Fibroblast of lung (primary cell): Measurements from ENCODE around the gene SPATA20. TPM values are rescaled to one million over a fixed set of nuclear protein-coding genes. Genes with fewer than 3 reads are reported as not detected.
A peak's percentile ranks its signal among the peaks of the same experiment; 100 is the strongest.

ENCODE experiments used
- DNase-seq, 2 donors: peaks; one replicate each; pipeline versions ENCODE4 v3.0.0 to v3.0.0-alpha.2; 2010; ENCODE audit warnings: low read depth in 2 of 2
- H2AFZ ChIP-seq: 2 replicates; pipeline ENCODE4 v1.5.1; 2012; ENCODE audit warnings: low read length, control low read depth, inconsistent platforms
- H3K27ac ChIP-seq: 2 replicates; pipeline ENCODE4 v1.5.1; 2011; ENCODE audit warnings: low read length, control low read depth; ENCODE audit not compliant: insufficient read depth
- H3K27me3 ChIP-seq: 2 replicates; pipeline ENCODE4 v1.5.1; 2011; ENCODE audit warnings: mild to moderate bottlenecking, low read length; ENCODE audit not compliant: control insufficient read depth, insufficient read depth
- H3K36me3 ChIP-seq: 2 replicates; pipeline ENCODE4 v1.5.1; 2011; ENCODE audit warnings: low read length; ENCODE audit not compliant: control insufficient read depth, insufficient read depth
- H3K4me1 ChIP-seq: 2 replicates; pipeline ENCODE4 v1.5.1; 2011; ENCODE audit warnings: low read length; ENCODE audit not compliant: control insufficient read depth, insufficient read depth; ENCODE audit errors: extremely low read depth
- H3K4me2 ChIP-seq: 2 replicates; pipeline ENCODE4 v1.5.1; 2011; ENCODE audit warnings: low read length, control low read depth; ENCODE audit not compliant: insufficient read depth; ENCODE audit errors: extremely low read depth
- H3K4me3 ChIP-seq, 4 experiments: fragments of 200-600 bp in 1 of 4; sonication (generic) in 1 of 4; replicated peaks in 1 of 4; 2 replicates each; pipeline ENCODE4 v1.5.1; 2011 to 2016; ENCODE audit warnings: low read length in 4 of 4, low read depth in 3 of 4, mild to moderate bottlenecking in 3 of 4, control low read depth in 2 of 4, inconsistent platforms in 1 of 4, mixed read lengths in 1 of 4; ENCODE audit not compliant: insufficient read depth in 1 of 4; ENCODE audit errors: control extremely low read depth in 1 of 4
- H3K79me2 ChIP-seq: 2 replicates; pipeline ENCODE4 v1.5.1; 2012; ENCODE audit warnings: mild to moderate bottlenecking, low read length, inconsistent platforms; ENCODE audit not compliant: control insufficient read depth, insufficient read depth
- H3K9ac ChIP-seq: 2 replicates; pipeline ENCODE4 v1.5.1; 2011; ENCODE audit warnings: mild to moderate bottlenecking, low read length, control low read depth; ENCODE audit not compliant: insufficient read depth
- H3K9me3 ChIP-seq: 2 replicates; pipeline ENCODE4 v1.5.1; 2012; ENCODE audit warnings: low read depth, low read length; ENCODE audit not compliant: control insufficient read depth, insufficient read depth
- H4K20me1 ChIP-seq: 2 replicates; pipeline ENCODE4 v1.5.1; 2011; ENCODE audit warnings: low read length; ENCODE audit not compliant: control insufficient read depth, insufficient read depth; ENCODE audit errors: extremely low read depth
- EZH2 ChIP-seq: IDR thresholded peaks from 2 replicates; pipeline ENCODE4 v1.5.1; 2012; ENCODE audit warnings: low read length, control low read depth, mild to moderate bottlenecking; ENCODE audit errors: missing control alignments
- polyA plus RNA-seq, 2 donors: library from polyadenylated mRNA; depleted of rRNA in 1 of 2; stranded (reverse) in 1 of 2; unstranded in 1 of 2; fragments of >200 nt; gene quantifications; 2 replicates each; pipeline ENCODE4 v1.2.1, GENCODE V29; 2011 to 2012; ENCODE audit warnings: missing spikeins in 1 of 2
- total RNA-seq: library from RNA; depleted of rRNA; stranded (reverse); fragments of >200 nt; gene quantifications from 2 replicates; pipeline ENCODE4 v1.2.1, GENCODE V29; 2014
- TF ChIP-seq, protein P1 (sequence below), 2 donors: IDR thresholded peaks in 1 of 2; conservative IDR thresholded peaks in 1 of 2; 1 replicate in 1 of 2; 2 replicates in 1 of 2; pipeline ENCODE4 v1.5.1; 2011 to 2012; ENCODE audit warnings: low read length in 2 of 2, control low read depth in 1 of 2, inconsistent platforms in 1 of 2, low read depth in 1 of 2, mild to moderate bottlenecking in 1 of 2

The SPATA20 gene
- total and polyA plus RNA-seq, 2 donors (not counting 1 experiment from before 2014, with no cell fraction given) = 21.6 to 119 TPM

DNA sequence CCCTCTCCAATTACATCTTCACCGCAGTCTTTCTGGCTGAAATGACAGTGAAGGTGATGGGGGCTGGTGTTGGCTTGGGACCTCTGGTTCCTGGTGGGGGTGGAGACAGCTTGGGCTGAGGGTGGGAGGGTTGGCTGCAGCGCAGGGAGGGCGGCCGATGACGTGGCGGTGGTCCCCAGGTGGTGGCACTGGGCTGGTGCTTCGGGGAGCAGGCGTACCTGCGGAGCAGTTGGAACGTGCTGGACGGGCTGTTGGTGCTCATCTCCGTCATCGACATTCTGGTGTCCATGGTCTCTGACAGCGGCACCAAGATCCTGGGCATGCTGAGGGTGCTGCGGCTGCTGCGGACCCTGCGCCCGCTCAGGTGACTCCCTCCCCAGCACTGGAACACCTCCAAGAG is 55.9 kb downstream of the SPATA20 start:
- H3K79me2 ChIP-seq = no peaks in the 10 kb centered on the region
- H3K36me3 ChIP-seq = no peaks in the 10 kb centered on the region
- H2AFZ ChIP-seq = no peak overlapping the region
- no peak overlapping the region for H3K4me2 ChIP-seq
- no peaks in the 10 kb centered on the region for H3K9me3 ChIP-seq
- no peak overlapping the region for H3K27ac ChIP-seq
- H3K4me1 ChIP-seq = peaks cover 2% of the 10 kb centered on the region
- TF ChIP-seq, protein P1, sequence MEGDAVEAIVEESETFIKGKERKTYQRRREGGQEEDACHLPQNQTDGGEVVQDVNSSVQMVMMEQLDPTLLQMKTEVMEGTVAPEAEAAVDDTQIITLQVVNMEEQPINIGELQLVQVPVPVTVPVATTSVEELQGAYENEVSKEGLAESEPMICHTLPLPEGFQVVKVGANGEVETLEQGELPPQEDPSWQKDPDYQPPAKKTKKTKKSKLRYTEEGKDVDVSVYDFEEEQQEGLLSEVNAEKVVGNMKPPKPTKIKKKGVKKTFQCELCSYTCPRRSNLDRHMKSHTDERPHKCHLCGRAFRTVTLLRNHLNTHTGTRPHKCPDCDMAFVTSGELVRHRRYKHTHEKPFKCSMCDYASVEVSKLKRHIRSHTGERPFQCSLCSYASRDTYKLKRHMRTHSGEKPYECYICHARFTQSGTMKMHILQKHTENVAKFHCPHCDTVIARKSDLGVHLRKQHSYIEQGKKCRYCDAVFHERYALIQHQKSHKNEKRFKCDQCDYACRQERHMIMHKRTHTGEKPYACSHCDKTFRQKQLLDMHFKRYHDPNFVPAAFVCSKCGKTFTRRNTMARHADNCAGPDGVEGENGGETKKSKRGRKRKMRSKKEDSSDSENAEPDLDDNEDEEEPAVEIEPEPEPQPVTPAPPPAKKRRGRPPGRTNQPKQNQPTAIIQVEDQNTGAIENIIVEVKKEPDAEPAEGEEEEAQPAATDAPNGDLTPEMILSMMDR (conservative IDR thresholded peaks at IDR 0.05 in 1 of 2, IDR thresholded peaks at IDR 0.05 in 1 of 2; ENCODE audit: low read depth in 1 of 2, low read length in 2 of 2) = no peak
- TF ChIP-seq EZH2 = no peak
- no peak overlapping the region for H3K9ac ChIP-seq
- H3K4me3 ChIP-seq = no peak overlapping the region
- no peaks in the 10 kb centered on the region for H4K20me1 ChIP-seq
- no peak for DNase-seq
- peaks cover 26% of the 10 kb centered on the region for H3K27me3 ChIP-seq

DNA sequence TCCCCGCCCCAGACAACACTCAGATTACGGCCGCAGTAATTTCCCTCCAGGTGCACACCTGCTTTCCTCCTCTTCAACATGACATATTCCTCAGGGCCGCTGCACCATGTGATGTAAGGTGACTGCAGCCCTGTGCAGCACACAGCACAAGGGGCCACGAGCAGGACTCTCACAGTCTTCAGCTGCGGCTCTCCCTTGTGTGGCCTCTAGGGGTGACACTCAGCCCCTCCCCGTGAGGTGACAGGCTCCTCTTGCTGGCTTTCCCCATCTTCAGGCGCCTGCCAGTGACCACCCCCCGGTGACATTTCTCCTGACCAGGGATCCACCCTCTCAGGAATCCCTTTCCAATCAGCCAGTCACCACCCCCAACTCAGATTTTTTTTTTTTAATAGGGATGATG is 56.4 kb downstream of the SPATA20 start:
- H3K27ac ChIP-seq = no peak overlapping the region
- no peaks in the 10 kb centered on the region for H3K9me3 ChIP-seq
- no peaks in the 10 kb centered on the region for H3K79me2 ChIP-seq
- peaks cover 26% of the 10 kb centered on the region for H3K27me3 ChIP-seq
- no peak for TF ChIP-seq EZH2
- TF ChIP-seq, protein P1 (conservative IDR thresholded peaks at IDR 0.05 in 1 of 2, IDR thresholded peaks at IDR 0.05 in 1 of 2; ENCODE audit: low read depth in 1 of 2, low read length in 2 of 2) = peak in 1 of 2 donors; percentile 6
- no peaks in the 10 kb centered on the region for H3K36me3 ChIP-seq
- H3K9ac ChIP-seq = no peak overlapping the region
- peaks cover 2% of the 10 kb centered on the region for H3K4me1 ChIP-seq
- no peak overlapping the region for H2AFZ ChIP-seq
- H3K4me2 ChIP-seq = no peak overlapping the region
- H4K20me1 ChIP-seq = no peaks in the 10 kb centered on the region
- DNase-seq = no peak
- no peak overlapping the region for H3K4me3 ChIP-seq

DNA sequence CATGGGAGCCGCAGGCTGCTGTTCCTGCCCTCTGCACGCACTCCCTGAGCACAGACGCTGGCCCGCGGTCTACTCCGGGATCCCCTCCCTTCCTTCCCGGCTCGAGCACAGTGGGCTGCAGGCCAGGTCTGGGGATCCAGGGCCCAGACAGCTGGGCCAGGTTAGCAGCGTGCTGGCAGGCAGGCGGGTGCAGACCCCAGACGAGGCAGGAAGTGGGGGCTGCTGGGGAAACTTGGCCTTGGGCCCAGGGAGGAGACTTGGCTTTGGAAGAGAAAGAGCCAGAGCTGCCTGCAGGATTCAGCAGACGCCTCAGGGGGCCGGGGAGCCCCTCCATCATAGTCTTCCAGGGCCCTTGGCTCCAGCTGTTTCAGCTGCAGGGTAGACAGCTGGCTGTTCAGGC is 57.5 kb downstream of the SPATA20 start:
- no peaks in the 10 kb centered on the region for H4K20me1 ChIP-seq
- peaks cover 26% of the 10 kb centered on the region for H3K27me3 ChIP-seq
- H3K27ac ChIP-seq = no peak overlapping the region
- no peaks in the 10 kb centered on the region for H3K9me3 ChIP-seq
- no peaks in the 10 kb centered on the region for H3K79me2 ChIP-seq
- no peak overlapping the region for H3K9ac ChIP-seq
- TF ChIP-seq, protein P1 (conservative IDR thresholded peaks at IDR 0.05 in 1 of 2, IDR thresholded peaks at IDR 0.05 in 1 of 2; ENCODE audit: low read depth in 1 of 2, low read length in 2 of 2) = no peak
- no peak for TF ChIP-seq EZH2
- no peak overlapping the region for H2AFZ ChIP-seq
- peaks cover 2% of the 10 kb centered on the region for H3K4me1 ChIP-seq
- no peak overlapping the region for H3K4me3 ChIP-seq
- H3K4me2 ChIP-seq = no peak overlapping the region
- DNase-seq = peak; percentile 72 to 75
- no peaks in the 10 kb centered on the region for H3K36me3 ChIP-seq
